Heart right ventricle (tissue), 16 donors: ENCODE data around the gene ANP32A. TPM values are rescaled to one million over a fixed set of nuclear protein-coding genes. Genes with fewer than 3 reads are reported as not detected.
A peak's percentile ranks its signal among the peaks of the same experiment; 100 is the strongest.

Experiments
- ATAC-seq, 8 donors: fragments of 200-7000 bp; cut with Tn5 transposase; one replicate each; pipeline ENCODE4 v1.9.1; 2020; ENCODE audit warnings: mild to moderate bottlenecking in 8 of 8, moderate library complexity in 8 of 8, moderate number of reproducible peaks in 1 of 8
- DNase-seq, 2 donors: peaks; one replicate each; pipeline ENCODE4 v3.0.0-alpha.2; 2020
- H3K27ac ChIP-seq, 10 donors: fragments of 200-600 bp; sonication (generic) in 2 of 10; one replicate each; pipeline versions ENCODE4 v1.5.0 to v1.8.0; 2020 to 2022; ENCODE audit warnings: mild to moderate bottlenecking in 3 of 10
- H3K27me3 ChIP-seq, 7 donors: fragments of 200-600 bp; one replicate each; pipeline ENCODE4 v1.8.0; 2021 to 2022; ENCODE audit warnings: mild to moderate bottlenecking in 2 of 7
- H3K36me3 ChIP-seq, 9 donors: fragments of 200-600 bp; sonication (generic) in 1 of 9; one replicate each; pipeline versions ENCODE4 v1.5.0 to v1.8.0; 2020 to 2022; ENCODE audit warnings: mild to moderate bottlenecking in 2 of 9
- H3K4me1 ChIP-seq, 9 donors: fragments of 200-600 bp; sonication (generic) in 1 of 9; one replicate each; pipeline versions ENCODE4 v1.5.0 to v1.8.0; 2020 to 2022; ENCODE audit warnings: mild to moderate bottlenecking in 4 of 9
- H3K4me3 ChIP-seq, 10 donors: fragments of 200-600 bp; sonication (generic) in 2 of 10; one replicate each; pipeline versions ENCODE4 v1.5.0 to v1.8.0; 2020 to 2022; ENCODE audit warnings: mild to moderate bottlenecking in 7 of 10, moderate library complexity in 2 of 10
- H3K9me3 ChIP-seq, 11 donors: fragments of 200-600 bp in 10 of 11; sonication (generic) in 2 of 11; one replicate each; pipeline versions ENCODE4 v1.5.0 to v1.8.0; 2013 to 2022; ENCODE audit warnings: mild to moderate bottlenecking in 2 of 11, control low read depth in 1 of 11, moderate library complexity in 1 of 11
- CTCF ChIP-seq, 9 donors: fragments of 200-600 bp; sonication (generic) in 2 of 9; IDR thresholded peaks; one replicate each; pipeline versions ENCODE4 v1.5.0 to v1.8.0; 2021 to 2022; ENCODE audit warnings: antibody characterized with exemption in 9 of 9, mild to moderate bottlenecking in 5 of 9, moderate library complexity in 1 of 9
- WGBS, 2 donors: extraction: QIAGEN DNeasy Blood & Tissue Kit; methylation state at CpG; one replicate each; pipeline ENCODE4 v1.1.7; 2013; ENCODE audit warnings: inconsistent platforms in 1 of 2; 5-methylcytosine and 5-hydroxymethylcytosine counted together
- intact Hi-C, 10 donors: fragments of 100-400 bp; cut with DNase I; formaldehyde crosslinking; loops; one replicate each; pipeline versions ENCODE4 v1.11.1 to v1.14.2; 2022
- polyA plus RNA-seq, 2 donors: library from polyadenylated mRNA; stranded (reverse); fragments of 200-250 nt; gene quantifications; one replicate each; pipeline ENCODE4 v1.2.3, GENCODE V29; 2013
- total RNA-seq, 10 donors: library from RNA; stranded (reverse); fragmentation: NEBNext Ultra II Directional in 3 of 10; extraction: Animal tissue kit (Norgen Biotek cat#: 25700) in 3 of 10; gene quantifications; one replicate each; pipeline versions ENCODE4 v1.2.1 to v1.2.4, GENCODE V29; 2021 to 2023
- donor health status: Arrhythmogenic right ventricular cardiomyopathy.
- donor health status: ischemic (EF 13 %, LVEDD 7.1; RV severe dilation, severe dysfunction).
- donor health status: healthy with polysubstance abuse.
- donor health status: DM: no; HTN: yes; CAD: no.
- donor health status: DM: no; HTN: no; CAD: no.
- donor health status: ischemic (EF 25% LVEDD 6.9; RV normal size, moderate dysfunction).
- donor health status: ischemic (EF 25% LVEDD 5.7; RV mildly dilated, moderate dysfunction).
- donor health status: healthy.
- donor health status: DM: yes; HTN: yes; CAD: no.
- donor health status: Ischemic cardiomyopathy.
- donor health status: ischemic (EF 35%, LVEDD 5.7; RV mildly dilated, moderate dysfunction).
- donor health status: nonischemic (EF 11% LVEDD 7.7; RV severe dilation, severe dysfunction).
- donor health status: DM: yes; HTN: yes; CAD: no.
- donor health status: PGD.
- donor health status: ischemic (EF 29% LVEDD 5.4; RV normal size, mild dysfunction).
- donor health status: nonischemic (EF 23%, LVEDD 6.1; RV moderate dilation, normal function).

The ANP32A gene
- total and polyA plus RNA-seq, 12 donors = 87.3 to 201 (median 146) TPM

GRCh38 chr15:68833700-68834331 is 13.1 kb upstream of the ANP32A start:
- no peaks in the 10 kb centered on the region for H3K36me3 ChIP-seq
- ATAC-seq = peak in 1 of 8 donors; percentile 25
- no peak for DNase-seq
- TF ChIP-seq CTCF (IDR thresholded peaks at IDR 0.05) = no peak
- no peak overlapping the region for H3K4me3 ChIP-seq
- WGBS, 2 donors = 74 to 76% methylated on average over 10 of the region's 10 CpGs
- no peak overlapping the region for H3K27ac ChIP-seq
- peaks cover 0 to 25% (median 2%) of the 10 kb centered on the region in 11 donors for H3K9me3 ChIP-seq
- intact Hi-C loops = no loop called here
- H3K4me1 ChIP-seq = peaks cover 0 to 11% (median 0%) of the 10 kb centered on the region in 9 donors
- H3K27me3 ChIP-seq = peaks cover 0 to 11% (median 9%) of the 10 kb centered on the region in 7 donors

GRCh38 chr15:68830141-68830785 is 9.6 kb upstream of the ANP32A start:
- H3K4me3 ChIP-seq = no peak overlapping the region
- H3K36me3 ChIP-seq = no peaks in the 10 kb centered on the region
- TF ChIP-seq CTCF (IDR thresholded peaks at IDR 0.05) = no peak
- peaks cover 0 to 3% (median 0%) of the 10 kb centered on the region in 11 donors for H3K9me3 ChIP-seq
- no peak overlapping the region for H3K27ac ChIP-seq
- peaks cover 0 to 5% (median 0%) of the 10 kb centered on the region in 7 donors for H3K27me3 ChIP-seq
- WGBS, 2 donors = 57 to 70% methylated on average over 3 of the region's 3 CpGs
- H3K4me1 ChIP-seq = peaks cover 0 to 17% (median 0%) of the 10 kb centered on the region in 9 donors
- intact Hi-C loops = no loop called here
- DNase-seq = no peak
- ATAC-seq = no peak

GRCh38 chr15:68829068-68829467 is 8.4 kb upstream of the ANP32A start:
- DNase-seq (no peak), ATAC-seq (peak in 7 of 8 donors; percentile 49 to 83 (median 73))
- no peaks in the 10 kb centered on the region for H3K27me3 ChIP-seq
- no peaks in the 10 kb centered on the region for H3K36me3 ChIP-seq
- H3K4me3 ChIP-seq = no peak overlapping the region
- H3K9me3 ChIP-seq = no peaks in the 10 kb centered on the region
- intact Hi-C loops = loop anchor here in 6 of 10 donors (5.0 to 10.0 kb wide), 4 partner anchors 42 to 97 kb away; no protein-coding TSS in a partner anchor
- H3K4me1 ChIP-seq = peaks cover 0 to 12% (median 0%) of the 10 kb centered on the region in 9 donors
- no peak overlapping the region for H3K27ac ChIP-seq
- peak in 8 of 9 donors; percentile 15 to 72 (median 61) for TF ChIP-seq CTCF (IDR thresholded peaks at IDR 0.05)

- ATAC-seq (no peak), DNase-seq (no peak)
- no peak overlapping the region for H3K27ac ChIP-seq
- H3K9me3 ChIP-seq = no peaks in the 10 kb centered on the region
- H3K4me1 ChIP-seq = peaks cover 0 to 18% (median 11%) of the 10 kb centered on the region in 9 donors
- 96 to 97% methylated on average over 3 of the region's 3 CpGs for WGBS, 2 donors
- H3K27me3 ChIP-seq = no peaks in the 10 kb centered on the region
- no peaks in the 10 kb centered on the region for H3K36me3 ChIP-seq
- H3K4me3 ChIP-seq = no peak overlapping the region
- intact Hi-C loops = loop anchor here in 2 of 10 donors (5.0 to 10.0 kb wide), 2 partner anchors 41 to 51 kb away; no protein-coding TSS in a partner anchor
- no peak for TF ChIP-seq CTCF (IDR thresholded peaks at IDR 0.05)
Observed at GRCh38 chr15:68823561-68823960, 2.9 kb upstream of the ANP32A start.
